Measurements from ENCODE around the gene HYI.

Gene HYI

GRCh38 chr1:43491061-43491460, 37.3 kb upstream of the HYI start:
- Histone ChIP-seq H3K79me2 (ENCODE audit: insufficient read depth, low read length) (no peaks in the 10 kb centered on the region), H3K27ac (ENCODE audit: low read depth, low read length) (no peak overlapping the region), H3K36me3 (ENCODE audit: low read length) (peaks cover 3% of the 10 kb centered on the region; the same call in 1 of the 2 replicates), H3K9ac (ENCODE audit: low read length) (no peak overlapping the region), H3F3A (ENCODE audit: insufficient read depth) (no peaks in the 10 kb centered on the region), H3K9me3 (ENCODE audit: insufficient read depth, low read length) (peaks cover 7% of the 10 kb centered on the region; the same call in 1 of the 2 replicates), H3K4me3 (ENCODE audit: insufficient read depth, low read length, poor library complexity, severe bottlenecking) (no peak overlapping the region), H2AFZ (ENCODE audit: low read depth, low read length, severe bottlenecking) (no peak overlapping the region), H3K9me2 (replicated peaks; ENCODE audit: insufficient read depth, low read length) (no peaks in the 10 kb centered on the region), H3K4me2 (ENCODE audit: low read depth, low read length, poor library complexity, severe bottlenecking) (no peak overlapping the region), H3K27me3 (ENCODE audit: low read length) (no peaks in the 10 kb centered on the region), H4K20me1 (ENCODE audit: low read depth, low read length) (no peaks in the 10 kb centered on the region)
- TF ChIP-seq CTCF (IDR thresholded peaks at IDR 0.05; ENCODE audit: insufficient read depth, low read length, poor library complexity, severe bottlenecking) (no peak), EZH2phosphoT487 (conservative IDR thresholded peaks at IDR 0.05; ENCODE audit: low read length) (no peak)

GRCh38 chr1:43488165-43488564, 34.4 kb upstream of the HYI start:
- Histone ChIP-seq H3K4me2 (ENCODE audit: low read depth, low read length, poor library complexity, severe bottlenecking) (no peak overlapping the region), H3K27ac (ENCODE audit: low read depth, low read length) (no peak overlapping the region), H3K9me2 (replicated peaks; ENCODE audit: insufficient read depth, low read length) (no peaks in the 10 kb centered on the region), H4K20me1 (ENCODE audit: low read depth, low read length) (no peaks in the 10 kb centered on the region), H3K9ac (ENCODE audit: low read length) (no peak overlapping the region), H3F3A (ENCODE audit: insufficient read depth) (no peaks in the 10 kb centered on the region), H2AFZ (ENCODE audit: low read depth, low read length, severe bottlenecking) (no peak overlapping the region), H3K4me3 (ENCODE audit: insufficient read depth, low read length, poor library complexity, severe bottlenecking) (no peak overlapping the region), H3K36me3 (ENCODE audit: low read length) (peaks cover 3% of the 10 kb centered on the region; the same call in 1 of the 2 replicates), H3K27me3 (ENCODE audit: low read length) (no peaks in the 10 kb centered on the region), H3K79me2 (ENCODE audit: insufficient read depth, low read length) (no peaks in the 10 kb centered on the region), H3K9me3 (ENCODE audit: insufficient read depth, low read length) (peaks cover 7% of the 10 kb centered on the region; the same call in 1 of the 2 replicates)
- TF ChIP-seq CTCF (IDR thresholded peaks at IDR 0.05; ENCODE audit: insufficient read depth, low read length, poor library complexity, severe bottlenecking) (no peak), EZH2phosphoT487 (conservative IDR thresholded peaks at IDR 0.05; ENCODE audit: low read length) (no peak)

- Histone ChIP-seq H3K9me3 (ENCODE audit: insufficient read depth, low read length) (peaks cover 7% of the 10 kb centered on the region; the same call in 1 of the 2 replicates), H3K4me3 (ENCODE audit: insufficient read depth, low read length, poor library complexity, severe bottlenecking) (no peak overlapping the region), H3K27me3 (ENCODE audit: low read length) (no peaks in the 10 kb centered on the region), H3K9ac (ENCODE audit: low read length) (no peak overlapping the region), H2AFZ (ENCODE audit: low read depth, low read length, severe bottlenecking) (no peak overlapping the region), H3K36me3 (ENCODE audit: low read length) (peaks cover 3% of the 10 kb centered on the region; the same call in 1 of the 2 replicates), H4K20me1 (ENCODE audit: low read depth, low read length) (no peaks in the 10 kb centered on the region), H3F3A (ENCODE audit: insufficient read depth) (no peaks in the 10 kb centered on the region), H3K27ac (ENCODE audit: low read depth, low read length) (no peak overlapping the region), H3K9me2 (replicated peaks; ENCODE audit: insufficient read depth, low read length) (no peaks in the 10 kb centered on the region), H3K4me2 (ENCODE audit: low read depth, low read length, poor library complexity, severe bottlenecking) (no peak overlapping the region), H3K79me2 (ENCODE audit: insufficient read depth, low read length) (no peaks in the 10 kb centered on the region)
- TF ChIP-seq CTCF (IDR thresholded peaks at IDR 0.05; ENCODE audit: insufficient read depth, low read length, poor library complexity, severe bottlenecking) (no peak), EZH2phosphoT487 (conservative IDR thresholded peaks at IDR 0.05; ENCODE audit: low read length) (no peak)
Observed at GRCh38 chr1:43484367-43484766, 30.6 kb upstream of the HYI start.
